SK-N-SH treated with all-trans-retinoic acid at 6 μM for 48 hours (cell line): Measurements from ENCODE around the gene ADCK1.

Experiments used
- ARNTL ChIP-seq: fragments of 450-650 bp; formaldehyde crosslinking; IDR thresholded peaks from 2 replicates; pipeline ENCODE4 v1.5.0; 2020; ENCODE audit warnings: low read depth, mild to moderate bottlenecking, moderate library complexity, borderline replicate concordance
- CSDC2 ChIP-seq: fragments of 250-450 bp; sonication (Bioruptor Pico); IDR thresholded peaks from 2 replicates; pipeline ENCODE4 v1.5.0; 2020; ENCODE audit warnings: mild to moderate bottlenecking, moderate library complexity
- GLIS3 ChIP-seq: fragments of 250-450 bp; sonication (Bioruptor Pico); IDR thresholded peaks from 2 replicates; pipeline ENCODE4 v1.5.0; 2020; ENCODE audit warnings: mild to moderate bottlenecking, moderate library complexity
- OSR1 ChIP-seq: fragments of 250-450 bp; sonication (Bioruptor Pico); IDR thresholded peaks from 2 replicates; pipeline ENCODE4 v1.8.0; 2022; ENCODE audit warnings: moderate library complexity, mild to moderate bottlenecking, inconsistent platforms
- PATZ1 ChIP-seq: fragments of 250-450 bp; sonication (Bioruptor Pico); IDR thresholded peaks from 2 replicates; pipeline ENCODE4 v1.8.0; 2020; ENCODE audit warnings: mild to moderate bottlenecking, moderate library complexity, borderline replicate concordance
- RARB ChIP-seq: fragments of 250-450 bp; sonication (Bioruptor Pico); IDR thresholded peaks from 2 replicates; pipeline ENCODE4 v1.8.0; 2021; ENCODE audit warnings: mild to moderate bottlenecking, moderate library complexity
- TCF4 ChIP-seq: fragments of 250-450 bp; sonication (Bioruptor Pico); IDR thresholded peaks from 2 replicates; pipeline ENCODE4 v1.8.0; 2021; ENCODE audit warnings: mild to moderate bottlenecking, moderate library complexity, borderline replicate concordance
- TSHZ2 ChIP-seq: fragments of 250-450 bp; sonication (Bioruptor Pico); IDR thresholded peaks from 2 replicates; pipeline ENCODE4 v1.5.0; 2020; ENCODE audit warnings: mild to moderate bottlenecking, moderate library complexity
- ZC3H10 ChIP-seq: fragments of 250-450 bp; sonication (Bioruptor Pico); IDR thresholded peaks from 2 replicates; pipeline ENCODE4 v1.5.1; 2021; ENCODE audit warnings: mild to moderate bottlenecking, moderate library complexity
- ZFP30 ChIP-seq: fragments of 450-650 bp; formaldehyde crosslinking; IDR thresholded peaks from 2 replicates; pipeline ENCODE4 v1.5.0; 2022; ENCODE audit warnings: mild to moderate bottlenecking, moderate library complexity
- ZNF565 ChIP-seq: fragments of 450-650 bp; formaldehyde crosslinking; conservative IDR thresholded peaks from 2 replicates; pipeline ENCODE4 v1.5.0; 2020; ENCODE audit warnings: low read depth, mild to moderate bottlenecking, moderate library complexity
- TF ChIP-seq, protein P1 (sequence below): fragments of 250-450 bp; sonication (Bioruptor Pico); IDR thresholded peaks from 2 replicates; pipeline ENCODE4 v1.5.1; 2020; ENCODE audit warnings: low read depth, mild to moderate bottlenecking, moderate library complexity
- TF ChIP-seq, protein P2 (sequence below): fragments of 250-450 bp; sonication (Bioruptor Pico); IDR thresholded peaks from 2 replicates; pipeline ENCODE4 v1.5.1; 2021; ENCODE audit warnings: mild to moderate bottlenecking, moderate library complexity

DNA sequence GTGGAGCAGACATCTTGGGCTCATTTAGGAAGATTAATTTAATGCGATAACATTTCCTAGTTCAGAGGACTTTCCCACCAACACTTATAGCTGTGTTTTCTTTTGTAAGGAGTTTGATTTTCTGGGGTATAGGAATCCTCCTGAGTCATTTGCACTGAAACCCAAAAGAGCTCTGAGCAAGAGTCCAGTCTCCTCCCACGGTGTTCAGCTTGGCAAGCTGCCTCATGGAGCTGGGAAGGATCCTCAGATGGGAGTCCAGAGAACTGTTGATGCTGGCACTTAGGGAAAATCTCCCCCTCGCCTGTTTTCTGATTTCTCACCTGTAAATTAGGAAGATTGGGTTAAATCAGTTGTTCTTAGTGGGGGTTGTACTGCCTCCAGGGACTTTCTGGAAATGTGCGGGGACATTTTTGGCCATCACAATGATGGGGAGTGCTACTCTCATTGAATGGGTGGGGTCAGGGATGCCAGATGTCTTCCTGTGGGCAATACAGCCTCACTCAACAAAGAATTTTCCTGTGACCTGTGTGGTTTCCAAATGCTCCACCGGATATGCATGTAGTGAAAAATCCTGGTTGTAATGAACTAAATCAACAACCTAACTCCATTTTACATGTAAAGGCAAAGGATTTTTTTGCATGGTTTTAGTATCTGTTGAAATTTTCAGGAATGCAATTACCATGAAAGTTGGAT, 150.6 kb downstream of the ADCK1 start:
- TF ChIP-seq GLIS3, result no peak
- TF ChIP-seq ZFP30 (CRISPR knock-in tag), result no peak
- no peak for TF ChIP-seq ARNTL
- TF ChIP-seq RARB, result no peak
- TF ChIP-seq PATZ1 (CRISPR knock-in tag), result no peak
- no peak for TF ChIP-seq TSHZ2 (CRISPR knock-in tag)
- TF ChIP-seq, protein P1, sequence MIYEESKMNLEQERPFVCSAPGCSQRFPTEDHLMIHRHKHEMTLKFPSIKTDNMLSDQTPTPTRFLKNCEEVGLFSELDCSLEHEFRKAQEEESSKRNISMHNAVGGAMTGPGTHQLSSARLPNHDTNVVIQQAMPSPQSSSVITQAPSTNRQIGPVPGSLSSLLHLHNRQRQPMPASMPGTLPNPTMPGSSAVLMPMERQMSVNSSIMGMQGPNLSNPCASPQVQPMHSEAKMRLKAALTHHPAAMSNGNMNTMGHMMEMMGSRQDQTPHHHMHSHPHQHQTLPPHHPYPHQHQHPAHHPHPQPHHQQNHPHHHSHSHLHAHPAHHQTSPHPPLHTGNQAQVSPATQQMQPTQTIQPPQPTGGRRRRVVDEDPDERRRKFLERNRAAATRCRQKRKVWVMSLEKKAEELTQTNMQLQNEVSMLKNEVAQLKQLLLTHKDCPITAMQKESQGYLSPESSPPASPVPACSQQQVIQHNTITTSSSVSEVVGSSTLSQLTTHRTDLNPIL (CRISPR knock-in tag), result no peak
- TF ChIP-seq CSDC2 (CRISPR knock-in tag), result no peak
- TF ChIP-seq, protein P2, sequence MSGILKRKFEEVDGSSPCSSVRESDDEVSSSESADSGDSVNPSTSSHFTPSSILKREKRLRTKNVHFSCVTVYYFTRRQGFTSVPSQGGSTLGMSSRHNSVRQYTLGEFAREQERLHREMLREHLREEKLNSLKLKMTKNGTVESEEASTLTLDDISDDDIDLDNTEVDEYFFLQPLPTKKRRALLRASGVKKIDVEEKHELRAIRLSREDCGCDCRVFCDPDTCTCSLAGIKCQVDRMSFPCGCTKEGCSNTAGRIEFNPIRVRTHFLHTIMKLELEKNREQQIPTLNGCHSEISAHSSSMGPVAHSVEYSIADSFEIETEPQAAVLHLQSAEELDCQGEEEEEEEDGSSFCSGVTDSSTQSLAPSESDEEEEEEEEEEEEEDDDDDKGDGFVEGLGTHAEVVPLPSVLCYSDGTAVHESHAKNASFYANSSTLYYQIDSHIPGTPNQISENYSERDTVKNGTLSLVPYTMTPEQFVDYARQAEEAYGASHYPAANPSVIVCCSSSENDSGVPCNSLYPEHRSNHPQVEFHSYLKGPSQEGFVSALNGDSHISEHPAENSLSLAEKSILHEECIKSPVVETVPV, result no peak
- TF ChIP-seq ZC3H10 (CRISPR knock-in tag), result no peak
- TF ChIP-seq OSR1 (CRISPR knock-in tag), result no peak
- no peak for TF ChIP-seq ZNF565 (CRISPR knock-in tag)
- no peak for TF ChIP-seq TCF4
